Left lobe of liver (tissue), 2 donors: ENCODE measurements around the gene BNIP3. TPM values are rescaled to one million over a fixed set of nuclear protein-coding genes. Genes with fewer than 3 reads are reported as not detected.
A peak's percentile ranks its signal among the peaks of the same experiment; 100 is the strongest.
"Not testable (repeated sequence)": the region's sequence is repeated elsewhere in the genome, so short reads cannot be mapped to it uniquely, and the experiment has no call there.

Source experiments
- ATAC-seq: fragments of 200-7000 bp; cut with Tn5 transposase; one replicate; pipeline ENCODE4 v1.9.1; 2020; ENCODE audit warnings: mild to moderate bottlenecking, moderate library complexity
- DNase-seq: peaks from one replicate; pipeline ENCODE4 v3.0.0-alpha.2; 2020; ENCODE audit warnings: low spot score
- total RNA-seq: library from RNA; stranded (reverse); gene quantifications from one replicate; pipeline ENCODE4 v1.2.1, GENCODE V29; 2021
- donor health status: DM: no; HTN: no; CAD: no; lungs with moderate emphysema.
- donor health status: DM: no; HTN: yes; CAD: no.

BNIP3 gene
- total RNA-seq, 1 donor from 2014 or later, result 90.4 TPM

DNA sequence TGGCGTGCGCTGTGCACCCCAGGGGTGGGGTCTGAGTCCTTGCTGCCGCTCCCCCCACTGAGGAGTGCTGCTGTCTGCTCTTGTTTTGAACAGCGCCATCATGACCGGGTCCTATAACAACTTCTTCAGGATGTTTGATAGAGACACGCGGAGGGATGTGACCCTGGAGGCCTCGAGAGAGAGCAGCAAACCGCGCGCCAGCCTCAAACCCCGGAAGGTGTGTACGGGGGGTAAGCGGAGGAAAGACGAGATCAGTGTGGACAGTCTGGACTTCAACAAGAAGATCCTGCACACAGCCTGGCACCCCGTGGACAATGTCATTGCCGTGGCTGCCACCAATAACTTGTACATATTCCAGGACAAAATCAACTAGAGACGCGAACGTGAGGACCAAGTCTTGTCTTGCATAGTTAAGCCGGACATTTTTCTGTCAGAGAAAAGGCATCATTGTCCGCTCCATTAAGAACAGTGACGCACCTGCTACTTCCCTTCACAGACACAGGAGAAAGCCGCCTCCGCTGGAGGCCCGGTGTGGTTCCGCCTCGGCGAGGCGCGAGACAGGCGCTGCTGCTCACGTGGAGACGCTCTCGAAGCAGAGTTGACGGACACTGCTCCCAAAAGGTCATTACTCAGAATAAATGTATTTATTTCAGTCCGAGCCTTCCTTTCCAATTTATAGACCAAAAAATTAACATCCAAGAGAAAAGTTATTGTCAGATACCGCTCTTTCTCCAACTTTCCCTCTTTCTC lies 26.0 kb downstream of the BNIP3 start:
- no peak for DNase-seq
- peak; percentile 15 for ATAC-seq

DNA sequence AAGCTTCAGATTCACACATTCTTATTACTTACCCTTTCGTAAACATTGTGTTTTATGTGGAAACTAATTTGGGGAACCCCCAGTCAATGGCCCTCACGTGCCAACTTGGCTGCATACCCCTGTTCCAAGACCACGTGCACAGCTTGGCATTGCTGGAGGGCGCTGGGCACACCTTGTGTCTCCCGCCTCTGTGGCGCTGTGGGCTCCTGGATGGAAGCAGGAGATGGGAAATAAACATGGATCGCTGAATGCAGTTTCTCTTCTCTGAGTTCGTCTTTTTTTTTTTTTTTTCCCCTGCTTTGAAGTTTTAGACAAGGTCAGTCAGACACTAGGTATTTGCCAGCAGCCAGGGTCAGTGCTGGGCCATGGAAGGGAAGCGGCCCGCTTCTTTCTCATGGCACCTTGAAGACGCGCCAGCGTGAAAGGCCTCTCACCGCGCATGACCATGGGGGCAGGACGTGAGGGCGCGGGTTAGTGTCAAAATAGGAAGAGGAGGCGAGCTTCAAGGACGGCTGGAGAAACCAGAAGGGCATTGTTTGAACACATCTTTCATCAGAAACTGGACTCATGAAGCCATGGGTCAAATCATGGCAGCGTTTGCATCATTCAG lies 27.3 kb downstream of the BNIP3 start:
- DNase-seq (no peak), ATAC-seq (no peak)

- not testable (repeated sequence) for ATAC-seq, DNase-seq
Observed at GRCh38 chr10:131949908-131950307, 31.8 kb downstream of the BNIP3 start.

- ATAC-seq (no peak), DNase-seq (no peak)
Observed at GRCh38 chr10:131949041-131949862, 32.5 kb downstream of the BNIP3 start.

- ATAC-seq, result no peak
- no peak for DNase-seq
Observed at GRCh38 chr10:131948501-131948900, 33.2 kb downstream of the BNIP3 start.

DNA sequence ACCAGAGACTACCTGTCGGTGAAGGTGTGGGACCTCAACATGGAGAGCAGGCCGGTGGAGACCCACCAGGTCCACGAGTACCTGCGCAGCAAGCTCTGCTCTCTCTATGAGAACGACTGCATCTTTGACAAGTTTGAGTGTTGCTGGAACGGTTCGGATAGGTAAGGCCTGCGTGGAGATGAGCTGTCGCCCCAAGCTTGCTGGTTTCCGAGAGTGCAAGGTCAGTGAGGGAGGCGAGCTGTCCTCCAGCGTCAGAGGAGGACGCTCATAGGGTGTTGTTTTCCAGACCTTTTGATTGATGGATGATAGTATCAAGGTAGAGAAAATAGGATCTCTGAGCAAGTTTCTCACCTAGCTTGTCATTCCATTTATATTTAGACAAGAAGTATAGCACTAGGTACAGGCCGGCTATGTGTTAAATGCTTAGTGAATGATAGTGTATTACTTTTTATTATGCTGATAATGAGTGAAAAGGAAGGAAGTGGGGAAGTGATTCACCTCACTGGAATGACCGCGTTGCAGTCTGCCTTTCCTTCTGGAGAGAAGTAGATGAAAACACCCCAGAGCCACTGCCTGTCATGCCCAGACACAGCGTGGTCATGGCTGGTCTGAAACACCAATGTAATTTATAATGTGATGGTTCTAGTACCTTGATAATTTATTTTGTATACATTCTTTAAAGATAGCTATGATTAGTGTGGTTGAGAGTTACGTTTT lies 33.9 kb downstream of the BNIP3 start:
- ATAC-seq, result no peak

GRCh38 chr10:131946880-131947279 lies 34.8 kb downstream of the BNIP3 start:
- ATAC-seq (no peak), DNase-seq (peak; percentile 21)

More for the DNA sequence above, 33.9 kb downstream of the BNIP3 start:
- no peak for DNase-seq

DNA sequence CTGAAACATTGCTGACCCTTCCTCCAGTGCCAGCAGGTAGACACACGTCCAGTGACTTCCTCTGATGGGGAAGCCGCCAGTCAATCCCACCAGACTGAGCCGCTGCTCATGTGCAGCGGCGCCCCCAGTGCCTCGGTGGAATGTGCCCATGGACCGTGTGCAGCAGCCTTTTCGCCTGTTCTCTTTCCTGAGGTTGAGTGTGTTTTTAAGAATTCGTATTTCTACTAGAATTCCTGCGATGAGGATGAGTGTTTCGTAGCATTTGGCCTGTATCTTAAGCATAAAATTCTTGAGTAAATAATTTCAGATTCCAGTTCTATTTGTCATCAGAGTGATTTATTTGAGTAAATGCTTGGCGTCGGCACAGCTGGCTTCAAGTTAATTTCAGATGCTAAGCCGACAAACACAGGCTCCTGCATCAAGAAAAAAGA lies 35.4 kb downstream of the BNIP3 start:
- no peak for ATAC-seq
- peak; percentile 18 for DNase-seq

DNA sequence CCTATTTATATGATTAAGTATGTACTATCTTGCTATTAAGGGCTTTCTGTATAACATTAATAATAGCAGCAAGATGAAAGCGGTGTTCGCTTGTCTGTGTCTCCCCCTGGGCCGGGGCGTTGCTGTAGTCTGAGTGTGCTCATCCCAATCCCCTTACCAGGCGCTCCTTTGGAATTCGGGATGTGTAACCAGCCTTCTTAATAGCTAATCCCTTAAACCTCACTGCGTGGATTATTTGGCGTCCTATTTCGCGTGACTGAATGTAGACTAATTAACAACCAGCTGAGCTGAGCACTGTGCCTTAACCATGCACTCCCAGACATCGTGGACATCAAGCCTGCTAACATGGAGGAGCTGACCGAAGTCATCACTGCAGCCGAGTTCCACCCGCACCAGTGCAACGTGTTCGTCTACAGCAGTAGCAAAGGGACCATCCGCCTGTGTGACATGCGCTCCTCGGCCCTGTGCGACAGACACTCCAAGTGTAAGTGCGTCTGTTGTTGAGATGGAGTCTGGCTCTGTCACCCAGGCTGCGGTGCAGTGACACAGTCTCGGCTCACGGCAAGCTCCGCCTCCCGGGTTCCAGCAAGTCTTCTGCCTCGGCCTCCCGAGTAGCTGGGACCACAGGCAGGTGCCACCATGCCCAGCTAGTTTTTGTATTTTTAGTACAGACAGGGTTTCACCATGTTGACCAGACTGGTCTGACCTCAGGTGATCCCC lies 36.6 kb downstream of the BNIP3 start:
- no peak for ATAC-seq

DNA sequence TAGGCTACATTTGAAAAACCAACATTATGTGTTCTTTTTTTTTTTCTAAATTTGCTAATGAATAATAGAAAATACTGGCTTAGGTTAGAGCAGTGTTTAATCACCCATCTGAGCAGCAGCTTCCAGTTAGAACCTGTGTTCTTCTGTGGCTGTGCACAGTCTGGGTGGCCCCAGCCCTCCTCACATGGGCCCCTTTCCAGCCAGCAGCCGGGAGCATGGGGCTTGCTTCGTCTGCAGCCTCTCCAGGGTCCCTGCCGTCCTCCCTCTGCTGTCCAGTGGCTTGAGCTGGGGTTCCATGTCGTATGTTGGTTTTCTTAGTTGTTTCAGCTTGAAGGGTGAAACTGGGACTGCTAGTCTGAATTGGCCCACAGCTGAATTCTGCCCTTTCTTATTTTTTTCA lies 37.3 kb downstream of the BNIP3 start:
- DNase-seq, result no peak

More for the DNA sequence above, 36.6 kb downstream of the BNIP3 start:
- peak; percentile 38 for DNase-seq

GRCh38 chr10:131943021-131943814 lies 38.5 kb downstream of the BNIP3 start:
- peak; percentile 87 for ATAC-seq
- DNase-seq, result no peak

More for the DNA sequence above, 37.3 kb downstream of the BNIP3 start:
- ATAC-seq, result no peak

- no peak for DNase-seq
Observed at GRCh38 chr10:131942455-131942854, 39.3 kb downstream of the BNIP3 start.

GRCh38 chr10:131938681-131939080 lies 43.0 kb downstream of the BNIP3 start:
- DNase-seq, result no peak
- no peak for ATAC-seq

More at GRCh38 chr10:131942455-131942854, 39.3 kb downstream of the BNIP3 start:
- no peak for ATAC-seq

DNA sequence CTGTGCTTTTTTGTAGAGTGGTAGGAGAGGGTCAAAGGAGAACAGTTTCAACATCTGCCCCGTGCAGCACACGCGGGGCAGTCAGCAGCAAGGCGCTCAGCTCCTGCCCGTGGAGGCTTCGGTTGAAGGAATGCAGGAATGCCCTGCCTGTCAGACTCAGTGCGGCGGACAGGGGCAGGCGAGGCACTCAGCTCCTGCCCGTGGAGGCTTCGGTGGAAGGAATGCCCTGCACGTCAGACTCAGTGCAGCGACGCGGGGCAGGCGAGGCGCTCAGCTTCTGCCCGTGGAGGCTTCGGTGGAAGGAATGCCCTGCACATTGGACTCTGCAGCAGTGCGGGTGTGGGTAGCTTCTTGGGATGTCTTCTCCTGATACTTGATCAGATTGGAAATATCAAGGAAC lies 43.9 kb downstream of the BNIP3 start:
- ATAC-seq (peak; percentile 30), DNase-seq (no peak)

DNA sequence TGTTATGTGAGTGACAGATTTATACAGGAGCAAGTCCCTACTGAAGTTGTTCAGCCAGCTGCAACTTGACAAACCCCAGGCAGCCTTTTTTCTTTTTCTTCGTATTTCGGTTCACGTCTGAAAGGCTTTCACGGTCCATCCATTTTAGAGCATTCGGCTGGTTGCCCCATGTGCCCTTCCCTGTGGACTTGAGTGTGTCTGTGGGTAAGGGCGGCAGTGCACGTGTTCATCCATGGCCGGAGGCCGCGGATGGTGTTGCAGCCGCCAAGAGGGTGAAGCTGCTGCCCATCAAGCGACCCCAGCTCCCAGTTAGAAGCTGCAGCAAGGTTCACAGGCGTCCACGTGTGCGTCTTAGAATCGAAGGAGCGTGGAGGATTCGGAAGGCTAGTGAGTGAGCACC lies 45.0 kb downstream of the BNIP3 start:
- no peak for DNase-seq

GRCh38 chr10:131936294-131936693 lies 45.4 kb downstream of the BNIP3 start:
- DNase-seq (no peak), ATAC-seq (no peak)

More for the DNA sequence above, 45.0 kb downstream of the BNIP3 start:
- no peak for ATAC-seq

DNA sequence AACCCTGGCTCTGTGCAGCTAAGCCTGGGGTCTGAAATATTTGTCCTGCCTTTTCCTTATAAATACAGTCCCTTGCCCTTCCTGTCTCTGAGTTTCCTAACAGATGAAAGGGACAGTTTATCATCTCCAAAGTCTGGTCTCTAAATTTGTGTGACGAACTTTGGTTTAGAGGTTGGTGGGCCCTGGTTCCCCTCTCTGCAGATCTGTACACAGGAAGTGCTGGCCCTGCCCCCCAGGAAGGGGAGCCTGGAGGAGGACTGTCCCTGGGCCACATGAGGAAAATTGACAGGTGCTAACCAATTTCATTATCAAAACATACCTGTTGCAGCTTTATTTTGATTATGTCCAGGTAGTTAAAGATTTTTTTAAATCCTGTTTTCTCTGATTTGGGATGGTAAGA lies 46.5 kb downstream of the BNIP3 start:
- ATAC-seq, result no peak

GRCh38 chr10:131934769-131935168 lies 47.0 kb downstream of the BNIP3 start:
- no peak for DNase-seq
- no peak for ATAC-seq

More for the DNA sequence above, 46.5 kb downstream of the BNIP3 start:
- no peak for DNase-seq

- ATAC-seq, result no peak
- DNase-seq, result no peak
Observed at GRCh38 chr10:131933696-131934086, 48.0 kb downstream of the BNIP3 start.
